Stimulated activated CD8-positive, alpha-beta memory T cell treated with anti-CD3 and anti-CD28 coated beads, Interleukin-4, amount 100 ng/mL, for 4 hours (primary cell): ENCODE measurements around the gene PCDHB11.
"Not testable (repeated sequence)": the region's sequence is repeated elsewhere in the genome, so short reads cannot be mapped to it uniquely, and the experiment has no call there.

Experiments used
- DNase-seq, 2 donors: peaks; one replicate each; pipeline ENCODE4 v3.0.0-alpha.2; 2020; ENCODE audit warnings: low read depth in 2 of 2, low spot score in 1 of 2

Gene PCDHB11

GRCh38 chr5:141236516-141237313, 37.3 kb downstream of the PCDHB11 start:
- no peak for DNase-seq

GRCh38 chr5:141241496-141241895, 42.1 kb downstream of the PCDHB11 start:
- no peak for DNase-seq

DNA sequence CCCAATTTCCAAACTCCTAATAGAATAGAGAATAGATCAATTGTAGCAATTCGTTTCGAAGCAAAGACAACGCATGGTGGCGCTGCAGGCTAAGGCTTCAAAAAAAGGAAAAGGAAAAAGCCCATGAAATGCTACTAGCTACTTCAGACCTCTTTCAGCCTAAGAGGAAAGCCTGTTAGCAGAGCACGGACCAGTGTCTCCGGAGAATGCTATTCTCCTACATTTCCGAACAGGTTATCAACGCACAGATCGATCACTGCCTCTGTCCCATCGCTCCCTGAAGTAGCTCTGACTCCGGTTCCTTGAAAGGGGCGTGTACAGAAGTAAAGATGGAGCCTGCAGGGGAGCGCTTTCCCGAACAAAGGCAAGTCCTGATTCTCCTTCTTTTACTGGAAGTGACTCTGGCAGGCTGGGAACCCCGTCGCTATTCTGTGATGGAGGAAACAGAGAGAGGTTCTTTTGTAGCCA, 45.9 kb downstream of the PCDHB11 start, which contains the start of gene PCDHB15:
Gene PCDHB15, plus strand, starts transcription at position 146 of the 468 bp plus-strand sequence. Its CDS starts 184 bp downstream, at position 330.
- no peak for DNase-seq

- not testable (repeated sequence) for DNase-seq
These were observed 47.5 kb downstream of the PCDHB11 start for GRCh38 chr5:141246971-141247370.

DNA sequence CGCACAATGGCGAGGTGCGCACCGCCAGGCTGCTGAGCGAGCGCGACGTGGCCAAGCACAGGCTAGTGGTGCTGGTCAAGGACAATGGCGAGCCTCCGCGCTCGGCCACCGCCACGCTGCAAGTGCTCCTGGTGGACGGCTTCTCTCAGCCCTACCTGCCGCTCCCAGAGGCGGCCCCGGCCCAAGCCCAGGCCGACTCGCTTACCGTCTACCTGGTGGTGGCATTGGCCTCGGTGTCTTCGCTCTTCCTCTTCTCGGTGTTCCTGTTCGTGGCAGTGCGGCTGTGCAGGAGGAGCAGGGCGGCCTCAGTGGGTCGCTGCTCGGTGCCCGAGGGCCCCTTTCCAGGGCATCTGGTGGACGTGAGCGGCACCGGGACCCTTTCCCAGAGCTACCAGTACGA, 48.0 kb downstream of the PCDHB11 start:
- DNase-seq, result not testable (repeated sequence)

GRCh38 chr5:141250576-141250975, 51.1 kb downstream of the PCDHB11 start:
- no peak for DNase-seq
